Mammary epithelial cell (primary cell): Measurements from ENCODE around the gene TMEM270.

Source experiments
- CTCF ChIP-seq, 2 donors: IDR thresholded peaks in 1 of 2; conservative IDR thresholded peaks in 1 of 2; 2 replicates each; pipeline ENCODE4 v1.5.1; 2011 to 2012; ENCODE audit warnings: inconsistent platforms in 2 of 2, low read length in 2 of 2, mild to moderate bottlenecking in 2 of 2, control low read depth in 1 of 2, low read depth in 1 of 2; ENCODE audit not compliant: insufficient read depth in 1 of 2; ENCODE audit errors: extremely low read depth in 1 of 2
- EZH2 ChIP-seq: IDR thresholded peaks from 2 replicates; pipeline ENCODE4 v1.6.1; 2012; ENCODE audit warnings: low read length, inconsistent platforms, borderline replicate concordance

GRCh38 chr7:73850781-73851207, 10.2 kb upstream of the TMEM270 start:
- TF ChIP-seq CTCF (conservative IDR thresholded peaks at IDR 0.05 in 1 of 2, IDR thresholded peaks at IDR 0.05 in 1 of 2; ENCODE audit: extremely low read depth in 1 of 2, insufficient read depth in 1 of 2, low read depth in 1 of 2, low read length in 2 of 2), result no peak
- no peak for TF ChIP-seq EZH2
